Posterior vena cava (tissue), 2 donors: ENCODE data around the gene HAT1. TPM values are rescaled to one million over a fixed set of nuclear protein-coding genes. Genes with fewer than 3 reads are reported as not detected.

Source experiments
- DNase-seq: peaks from one replicate; pipeline ENCODE4 v3.0.0-alpha.2; 2020; ENCODE audit warnings: low spot score
- intact Hi-C, 2 donors: fragments of 100-400 bp; cut with DNase I; formaldehyde crosslinking; loops; one replicate each; pipeline versions ENCODE4 v1.14.1 to v1.14.2; 2022 to 2023
- total RNA-seq, 2 donors: library from RNA; stranded (reverse); fragmentation: NEBNext Ultra II Directional; extraction: Animal tissue kit (Norgen Biotek cat#: 25700); gene quantifications; one replicate each; pipeline ENCODE4 v1.2.1, GENCODE V29; 2021
- donor health status: DM: yes; HTN: yes; CAD: no.
- donor health status: DM: yes; HTN: yes; CAD: no.

Gene HAT1
- total RNA-seq, 2 donors from 2014 or later: 29.1 to 42.5 TPM

DNA sequence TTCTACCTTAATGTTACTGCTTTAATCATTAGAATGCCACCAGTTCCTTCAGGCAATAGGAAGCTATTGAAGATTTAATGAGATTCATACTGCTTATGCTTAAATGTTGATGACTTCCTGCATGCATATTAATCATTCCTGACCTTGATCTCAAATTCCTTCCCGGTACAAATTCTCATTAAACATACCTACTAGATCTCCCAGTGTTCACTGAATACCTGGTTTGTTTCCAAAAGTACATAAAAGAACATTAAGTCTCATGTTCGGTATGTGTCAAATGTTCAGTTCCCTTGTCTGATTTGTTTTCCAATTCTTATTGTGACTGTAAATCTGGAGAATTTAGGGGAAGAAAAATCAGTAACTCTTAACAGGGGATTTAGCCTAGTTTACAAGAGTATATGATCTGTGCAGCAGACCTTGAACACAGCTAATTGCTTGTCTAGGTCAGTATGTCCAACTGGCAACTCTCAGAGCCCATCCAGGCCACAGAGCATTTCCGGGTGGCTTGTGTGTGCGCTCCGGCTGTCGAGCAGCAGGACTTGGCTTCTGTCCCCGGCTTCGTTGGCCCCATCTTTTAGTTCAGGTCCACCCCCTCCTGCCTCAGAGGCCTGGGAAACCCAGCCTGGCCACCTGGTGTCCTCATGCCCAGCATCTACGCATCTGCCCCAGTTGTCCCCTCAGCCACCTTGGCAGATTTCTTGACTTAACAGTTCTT, 90.6 kb downstream of the HAT1 start:
- intact Hi-C loops: no loop called here
- no peak for DNase-seq

DNA sequence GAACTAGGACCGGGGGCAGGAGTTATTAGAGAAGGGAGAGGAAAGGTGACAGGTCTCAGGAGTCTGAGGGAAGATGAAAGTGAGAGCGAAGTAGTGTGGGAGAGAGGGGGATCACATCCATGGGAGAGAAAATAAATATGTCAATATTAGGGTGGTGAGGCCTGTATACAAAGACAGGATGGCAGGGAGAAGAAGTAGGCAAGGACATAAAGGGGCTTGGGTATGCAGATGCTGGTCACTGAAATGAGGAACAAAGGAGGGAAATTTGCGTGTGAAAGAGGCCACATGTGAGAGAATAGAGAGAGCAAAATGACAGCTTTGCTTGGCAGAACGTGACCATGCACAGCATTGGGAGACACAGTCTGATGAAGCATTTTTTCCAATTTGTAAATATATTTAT, 91.1 kb downstream of the HAT1 start:
- DNase-seq: no peak
- intact Hi-C loops: no loop called here

DNA sequence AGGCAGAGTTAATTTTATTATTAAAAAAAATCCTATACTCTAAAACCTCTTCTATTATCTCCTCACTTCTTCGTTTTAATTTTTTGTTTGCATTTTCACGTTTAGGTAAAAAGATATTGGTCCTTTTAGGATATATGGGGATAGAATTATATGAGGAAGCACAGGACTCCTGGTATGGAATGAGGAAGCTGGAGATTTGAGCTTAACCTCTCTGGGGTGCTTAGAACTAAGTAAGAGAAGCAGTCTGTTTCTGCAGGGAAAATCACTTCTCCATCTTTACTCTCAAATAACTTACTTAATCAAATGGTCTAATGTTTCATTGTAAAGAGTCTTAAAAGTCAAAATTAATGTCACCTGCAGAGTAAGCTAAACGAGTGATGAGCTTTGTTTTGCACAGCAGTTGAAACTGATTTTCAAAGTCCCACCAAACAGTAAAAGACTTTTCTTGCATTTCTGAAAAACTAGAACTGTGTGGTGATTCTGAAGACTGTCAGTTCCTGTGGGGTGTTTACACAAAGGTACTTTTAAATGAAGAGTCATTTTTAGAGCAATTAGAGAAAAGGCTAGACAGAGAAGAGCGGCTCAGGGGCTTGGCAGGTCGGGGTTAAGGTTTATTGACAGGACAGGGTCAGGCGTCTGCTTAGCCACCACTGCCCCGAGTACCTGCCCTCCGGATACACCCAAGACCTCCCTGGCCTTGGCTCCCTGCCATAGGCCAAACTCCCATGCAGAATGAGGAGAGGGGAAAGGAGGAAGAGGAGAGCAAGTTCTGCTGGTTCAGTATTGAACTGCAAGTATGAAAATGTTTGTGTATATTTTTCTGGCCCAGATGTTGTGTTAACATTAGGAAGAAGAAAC, 99.0 kb downstream of the HAT1 start:
- intact Hi-C loops: no loop called here
- no peak for DNase-seq

- DNase-seq: no peak
- intact Hi-C loops: no loop called here
Measured at GRCh38 chr2:172021955-172022354, 99.7 kb downstream of the HAT1 start.

GRCh38 chr2:172031536-172031935, 109.3 kb downstream of the HAT1 start:
- intact Hi-C loops: no loop called here
- DNase-seq: no peak

Other genes with a start within 250 kb of the HAT1 start
- gene DYNC1I2, start 235.0 kb upstream of the HAT1 start, total RNA-seq: 10 to 100 TPM; 89.2 to 92.3 TPM
- 10 to 100 TPM; 34.7 to 35.4 TPM for gene SLC25A12, start 28.2 kb upstream of the HAT1 start, total RNA-seq
- gene METAP1D, start 77.5 kb downstream of the HAT1 start, total RNA-seq: 1 to 10 TPM; 3.5 to 6.5 TPM
- gene DLX1, start 163.0 kb downstream of the HAT1 start, total RNA-seq: not detected
- not detected for gene DLX2, start 180.4 kb downstream of the HAT1 start, total RNA-seq